NOMO-1 (cell line): ENCODE measurements around the gene ARHGAP36.

ENCODE experiments used
- DNase-seq, 2 experiments: peaks; one replicate each; lab custom pipeline; 2025; ENCODE audit not compliant: unreplicated experiment in 2 of 2; lab: John Stamatoyannopoulos, UW

Gene ARHGAP36

GRCh38 chrX:131068945-131069719 is 11.0 kb downstream of the ARHGAP36 start:
- no peak for DNase-seq

DNA sequence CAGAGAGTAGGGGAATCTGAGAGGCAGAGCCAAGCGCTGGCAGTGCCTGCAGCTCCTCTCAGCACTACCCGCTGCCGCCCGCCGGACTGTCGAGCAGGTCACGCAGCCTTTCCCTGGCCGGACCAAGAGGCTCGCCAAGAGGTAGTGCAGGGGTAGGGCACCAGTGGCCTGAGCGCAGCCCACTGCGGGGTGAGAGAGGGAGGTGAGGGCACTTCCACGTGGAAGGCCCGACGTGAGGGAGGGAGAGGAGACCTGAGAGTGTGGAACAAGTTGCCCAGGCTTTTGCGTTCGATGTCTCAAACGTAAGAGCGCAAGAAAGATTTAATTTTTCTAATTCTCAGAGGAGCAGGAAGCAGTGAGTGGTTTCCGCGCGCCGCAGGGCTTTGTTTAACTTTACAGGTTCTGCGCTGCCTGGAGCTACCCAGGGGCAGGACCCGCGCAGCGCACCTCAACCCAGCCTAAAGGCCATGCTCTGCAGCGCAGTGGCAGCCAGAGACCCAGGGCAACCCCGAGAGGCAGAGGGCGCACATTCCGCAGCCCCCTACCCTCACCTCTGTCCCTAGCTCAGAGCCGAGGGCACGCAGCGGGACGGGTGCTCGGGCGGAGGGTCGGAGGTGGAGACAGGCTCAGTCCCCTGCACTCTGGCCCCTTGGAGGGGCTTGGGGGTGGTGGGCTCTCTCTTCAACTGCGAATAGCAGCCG is 14.9 kb downstream of the ARHGAP36 start:
- no peak for DNase-seq

GRCh38 chrX:131073607-131074006 is 15.5 kb downstream of the ARHGAP36 start:
- DNase-seq, result no peak

- DNase-seq, result no peak
Observed at GRCh38 chrX:131081772-131082740, 23.9 kb downstream of the ARHGAP36 start.

DNA sequence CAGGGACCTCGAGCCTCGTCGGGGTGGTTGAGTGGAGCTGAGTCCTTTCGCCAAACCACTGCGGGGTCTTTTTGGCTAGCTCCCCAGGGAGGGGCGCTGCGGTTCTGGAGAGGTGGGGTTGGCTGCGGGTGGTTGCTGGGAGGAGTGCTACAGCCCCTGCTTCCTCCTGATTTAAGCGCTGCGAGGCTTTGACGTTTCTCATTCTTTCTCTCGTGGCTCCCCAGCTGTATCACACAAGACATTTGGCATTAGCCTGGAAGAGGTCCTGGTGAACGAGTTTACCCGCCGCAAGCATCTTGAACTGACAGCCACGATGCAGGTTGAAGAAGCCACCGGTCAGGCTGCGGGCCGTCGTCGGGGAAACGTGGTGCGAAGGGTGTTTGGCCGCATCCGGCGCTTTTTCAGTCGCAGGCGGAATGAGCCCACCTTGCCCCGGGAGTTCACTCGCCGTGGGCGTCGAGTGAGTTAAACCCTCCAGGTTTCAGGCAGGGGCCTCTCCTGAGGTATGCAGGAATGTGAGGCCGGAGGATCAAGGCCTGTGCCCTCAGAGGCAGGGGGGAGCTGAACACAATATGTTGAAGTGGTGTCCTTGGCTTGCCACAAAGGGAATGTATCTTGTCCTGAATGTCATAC is 25.5 kb downstream of the ARHGAP36 start:
- no peak for DNase-seq

GRCh38 chrX:131084145-131084544 is 26.0 kb downstream of the ARHGAP36 start:
- no peak for DNase-seq

DNA sequence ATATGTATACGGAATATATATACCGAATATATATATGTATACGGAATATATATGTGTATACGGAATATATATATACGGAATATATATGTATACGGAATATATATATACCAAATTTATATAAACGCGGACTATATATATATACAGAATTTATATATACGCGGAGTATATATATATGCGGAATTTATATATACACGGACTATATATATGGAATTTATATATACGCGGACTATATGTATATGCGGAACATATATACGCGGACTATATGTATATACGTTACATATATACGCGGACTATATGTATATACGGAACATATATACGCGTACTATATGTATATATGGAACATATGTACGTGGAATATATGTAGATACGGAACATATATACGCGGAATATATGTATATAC is 78.6 kb downstream of the ARHGAP36 start:
- no peak for DNase-seq

- no peak for DNase-seq
Observed at GRCh38 chrX:131139072-131139471, 80.9 kb downstream of the ARHGAP36 start.
